Subcutaneous adipose tissue (tissue), 4 donors: ENCODE results near the gene INHA. TPM values are rescaled to one million over a fixed set of nuclear protein-coding genes. Genes with fewer than 3 reads are reported as not detected.

Experiments
- total RNA-seq, 4 donors: library from RNA; depleted of rRNA; stranded (reverse); fragments of >200 nt; gene quantifications; one replicate each; pipeline ENCODE4 v1.1.0, GENCODE V29; 2016
- TF ChIP-seq, protein P1 (sequence below): fragments of 450-650 bp; IDR thresholded peaks from one replicate; pipeline ENCODE4 v1.5.1; 2016; ENCODE audit warnings: low read depth, mild to moderate bottlenecking, control low read depth, antibody characterized with exemption, moderate library complexity

Gene INHA
- total RNA-seq, 4 donors from 2014 or later, result 0.66 to 1.5 TPM; not detected in 2

GRCh38 chr2:219561179-219562048 is 10.7 kb upstream of the INHA start:
- TF ChIP-seq, protein P1, sequence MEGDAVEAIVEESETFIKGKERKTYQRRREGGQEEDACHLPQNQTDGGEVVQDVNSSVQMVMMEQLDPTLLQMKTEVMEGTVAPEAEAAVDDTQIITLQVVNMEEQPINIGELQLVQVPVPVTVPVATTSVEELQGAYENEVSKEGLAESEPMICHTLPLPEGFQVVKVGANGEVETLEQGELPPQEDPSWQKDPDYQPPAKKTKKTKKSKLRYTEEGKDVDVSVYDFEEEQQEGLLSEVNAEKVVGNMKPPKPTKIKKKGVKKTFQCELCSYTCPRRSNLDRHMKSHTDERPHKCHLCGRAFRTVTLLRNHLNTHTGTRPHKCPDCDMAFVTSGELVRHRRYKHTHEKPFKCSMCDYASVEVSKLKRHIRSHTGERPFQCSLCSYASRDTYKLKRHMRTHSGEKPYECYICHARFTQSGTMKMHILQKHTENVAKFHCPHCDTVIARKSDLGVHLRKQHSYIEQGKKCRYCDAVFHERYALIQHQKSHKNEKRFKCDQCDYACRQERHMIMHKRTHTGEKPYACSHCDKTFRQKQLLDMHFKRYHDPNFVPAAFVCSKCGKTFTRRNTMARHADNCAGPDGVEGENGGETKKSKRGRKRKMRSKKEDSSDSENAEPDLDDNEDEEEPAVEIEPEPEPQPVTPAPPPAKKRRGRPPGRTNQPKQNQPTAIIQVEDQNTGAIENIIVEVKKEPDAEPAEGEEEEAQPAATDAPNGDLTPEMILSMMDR, result no peak

DNA sequence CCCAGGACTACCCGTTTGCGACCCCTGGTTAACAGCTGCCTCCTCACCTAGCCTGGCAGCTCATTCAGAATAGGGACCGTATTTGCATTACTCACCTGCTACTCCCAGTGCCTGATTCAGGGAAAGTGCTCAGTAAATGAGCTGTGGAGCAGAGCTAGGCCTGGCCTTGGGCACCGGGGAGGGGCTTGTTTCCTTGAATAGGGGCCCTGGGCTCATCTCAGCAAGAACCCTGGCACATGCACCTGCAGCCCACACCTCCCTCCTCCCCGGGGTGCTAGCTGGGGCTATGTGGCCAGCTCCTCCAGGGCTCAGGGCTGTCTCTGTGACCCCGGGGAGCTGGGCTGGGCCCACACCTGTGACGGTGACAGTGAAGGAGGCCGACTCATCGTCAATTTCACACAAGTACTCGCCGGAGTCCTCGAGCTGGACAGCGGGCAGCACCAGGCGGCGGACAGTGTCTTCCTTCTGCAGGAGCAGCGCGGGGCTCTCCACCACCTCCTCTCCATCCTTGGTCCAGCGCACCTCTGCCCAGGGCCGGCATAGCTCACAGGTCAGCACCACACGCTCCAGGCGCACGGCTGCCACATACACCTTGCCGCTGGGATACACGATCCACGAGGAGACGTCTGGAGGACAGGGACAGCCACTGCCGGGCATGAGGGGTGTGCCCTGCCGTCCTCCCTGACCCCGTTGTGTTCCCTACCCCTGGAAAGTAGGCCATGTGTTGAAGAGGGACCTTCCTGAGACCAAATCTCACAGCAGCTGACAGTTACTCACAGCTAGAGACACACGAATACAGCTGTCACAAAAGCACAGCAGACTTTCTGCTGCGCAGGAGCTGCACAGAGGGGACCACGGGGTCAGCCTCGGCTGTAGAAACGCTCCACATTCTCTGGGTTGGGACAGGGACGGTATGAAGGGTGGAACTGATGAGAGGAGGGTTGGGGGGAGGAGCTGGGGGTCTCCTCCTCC is 9.8 kb upstream of the INHA start:
- TF ChIP-seq, protein P1, result no peak

DNA sequence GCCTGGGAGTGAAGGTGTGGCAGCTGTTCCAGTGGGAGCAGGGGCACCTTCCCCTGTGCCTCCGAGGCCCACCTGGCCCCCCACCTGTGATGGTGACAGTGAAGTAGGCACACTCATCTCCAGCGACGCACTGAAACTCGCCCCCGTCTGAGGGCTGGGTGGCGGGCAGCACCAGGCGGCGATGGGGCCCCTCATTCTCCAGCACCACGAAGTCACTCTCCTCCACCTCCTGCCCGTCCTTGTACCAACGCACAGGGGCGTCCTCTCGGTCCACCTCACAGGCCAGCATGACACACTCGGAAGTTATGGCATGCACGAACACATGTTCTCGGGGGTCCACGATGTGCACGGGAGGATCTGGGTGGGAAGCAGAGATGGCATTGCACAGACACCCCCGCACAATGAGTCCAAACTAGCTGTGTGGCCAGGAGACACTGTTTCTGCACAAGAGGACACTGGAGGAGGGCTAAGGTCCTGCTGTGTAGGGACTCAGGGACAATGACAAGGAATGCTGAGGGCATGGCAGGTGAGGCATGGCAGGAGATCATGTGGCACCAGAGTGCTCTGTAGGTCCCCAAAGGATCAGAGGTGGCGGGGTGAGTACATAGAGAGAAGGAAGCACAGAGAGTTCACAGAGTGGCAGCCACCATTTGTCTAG is 8.7 kb upstream of the INHA start:
- TF ChIP-seq, protein P1, result no peak

GRCh38 chr2:219565130-219566080 is 6.7 kb upstream of the INHA start:
- TF ChIP-seq, protein P1, result no peak

GRCh38 chr2:219566640-219567039 is 5.5 kb upstream of the INHA start:
- TF ChIP-seq, protein P1, result no peak

DNA sequence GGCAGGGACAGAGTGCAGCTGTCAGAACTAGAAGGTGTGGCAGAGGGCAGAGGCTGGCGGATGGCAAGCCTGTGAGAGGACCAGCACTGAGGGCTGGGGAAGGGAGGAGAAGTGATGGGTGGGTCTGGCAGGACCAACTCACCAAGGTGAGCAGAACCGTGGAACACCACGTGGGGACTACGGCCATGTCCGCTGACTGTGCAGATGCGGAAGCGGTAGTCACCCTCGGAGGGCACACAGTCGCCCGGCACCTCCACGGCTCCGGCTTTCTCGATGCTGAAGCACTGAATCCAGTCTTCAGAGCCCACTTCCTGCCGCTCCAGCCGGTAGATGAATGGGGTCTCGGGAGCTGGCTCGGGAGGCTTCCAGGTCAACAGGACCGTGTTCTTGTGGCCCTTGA is 5.0 kb upstream of the INHA start:
- TF ChIP-seq, protein P1, result no peak
